GM18505 (cell line): ENCODE results near the gene FOLR1.

ENCODE experiments used
- ATAC-seq: cut with Tn5 transposase; IDR thresholded peaks from one replicate; pipeline ENCODE4 v1.9.1; 2021; ENCODE audit not compliant: unreplicated experiment
- POLR2A ChIP-seq: IDR thresholded peaks from 4 replicates; pipeline ENCODE4 v1.6.1; 2011; ENCODE audit warnings: borderline replicate concordance; ENCODE audit not compliant: insufficient read depth, insufficient read length; ENCODE audit errors: extremely low read depth

FOLR1 gene

DNA sequence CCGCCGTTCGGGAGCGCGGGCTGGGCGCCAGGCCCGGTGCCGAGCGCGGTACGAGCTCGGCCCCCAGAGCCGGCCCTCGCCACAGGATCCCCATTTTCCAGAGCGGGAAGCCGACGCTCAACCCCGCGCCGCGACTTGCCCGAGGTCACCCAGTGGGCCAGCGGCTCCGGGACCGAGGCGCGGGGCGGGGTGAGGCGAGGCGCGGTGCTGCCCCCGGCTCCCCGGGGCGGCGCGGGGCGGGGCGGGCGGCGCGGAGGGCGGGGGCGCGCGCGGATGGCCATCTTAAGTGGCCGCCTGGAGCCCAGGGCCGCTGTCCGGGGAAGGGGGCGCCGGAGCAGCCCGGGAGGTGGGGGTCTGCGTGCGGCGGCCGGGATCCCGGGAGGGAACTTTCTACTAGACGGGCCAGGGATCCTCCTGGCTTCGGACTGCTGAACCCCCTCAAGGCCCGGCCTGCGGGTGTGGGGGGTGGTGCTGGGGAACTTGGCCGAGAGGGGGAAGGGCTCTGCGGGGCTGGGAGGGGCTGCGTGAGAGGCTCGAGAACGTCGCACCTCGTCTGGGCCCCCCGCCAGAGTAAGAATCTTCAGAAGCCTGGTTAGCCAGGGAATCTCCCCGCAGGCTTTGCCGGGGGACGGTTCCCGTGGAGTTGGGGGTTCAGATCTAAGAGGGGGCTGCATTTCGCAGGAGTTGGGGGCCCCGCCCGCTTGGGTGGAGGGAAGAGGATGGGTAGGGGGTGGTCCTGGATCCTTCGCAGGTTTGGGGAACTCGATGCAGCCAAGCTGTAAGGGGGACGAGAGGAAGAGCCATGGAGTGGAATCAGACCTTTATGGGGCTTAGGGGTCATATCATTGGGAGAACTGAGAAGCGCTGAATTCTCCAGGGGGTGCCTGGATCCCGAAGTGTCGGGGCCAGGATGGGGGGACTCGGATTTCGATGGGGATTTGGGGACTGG lies 31.9 kb downstream of the FOLR1 start:
- no peak for TF ChIP-seq POLR2A
- ATAC-seq = peak; percentile 42

DNA sequence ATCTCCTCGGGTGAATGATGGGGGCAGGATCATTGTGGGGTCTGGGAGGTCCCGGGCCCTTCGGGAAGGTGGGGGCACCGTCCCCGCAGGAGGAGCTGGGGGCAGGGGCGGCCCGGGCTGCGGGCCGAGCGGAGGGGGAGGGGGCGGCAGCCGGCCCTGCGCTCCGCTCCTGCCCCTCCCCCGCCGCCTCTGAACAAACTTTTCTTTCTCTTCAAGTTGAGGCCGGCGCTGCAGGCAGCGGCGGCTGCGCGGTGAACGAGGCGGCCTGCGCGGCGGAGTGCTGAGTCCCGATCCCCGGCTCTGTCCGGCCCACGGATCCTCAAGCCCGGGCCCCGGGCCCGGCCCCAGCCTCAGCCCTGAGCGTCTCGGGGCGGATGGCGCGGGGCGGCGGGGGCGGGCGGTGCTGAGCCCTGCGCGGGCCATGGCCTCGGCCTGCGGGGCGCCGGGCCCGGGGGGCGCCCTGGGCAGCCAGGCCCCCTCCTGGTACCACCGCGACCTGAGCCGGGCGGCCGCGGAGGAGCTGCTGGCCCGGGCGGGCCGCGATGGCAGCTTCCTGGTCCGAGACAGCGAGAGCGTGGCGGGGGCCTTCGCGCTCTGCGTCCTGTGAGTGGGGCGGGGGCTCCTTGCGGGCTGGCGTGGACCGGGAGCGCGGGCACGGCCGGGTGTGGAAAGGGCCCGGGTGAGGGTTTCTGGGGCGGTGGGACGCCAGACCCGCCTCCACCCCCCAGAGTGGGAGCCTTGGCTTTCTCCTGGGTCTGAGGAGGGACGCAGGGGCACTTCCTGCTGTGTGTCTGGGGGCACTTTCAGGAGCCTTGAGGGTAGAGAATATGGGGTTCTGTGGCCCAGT lies 32.8 kb downstream of the FOLR1 start, which contains the start of gene INPPL1:
INPPL1 (plus strand) TSS at position 204 of the 847 bp plus-strand sequence; CDS start at position 422, 218 bp downstream.
- no peak for ATAC-seq
- peak; percentile 12 for TF ChIP-seq POLR2A

DNA sequence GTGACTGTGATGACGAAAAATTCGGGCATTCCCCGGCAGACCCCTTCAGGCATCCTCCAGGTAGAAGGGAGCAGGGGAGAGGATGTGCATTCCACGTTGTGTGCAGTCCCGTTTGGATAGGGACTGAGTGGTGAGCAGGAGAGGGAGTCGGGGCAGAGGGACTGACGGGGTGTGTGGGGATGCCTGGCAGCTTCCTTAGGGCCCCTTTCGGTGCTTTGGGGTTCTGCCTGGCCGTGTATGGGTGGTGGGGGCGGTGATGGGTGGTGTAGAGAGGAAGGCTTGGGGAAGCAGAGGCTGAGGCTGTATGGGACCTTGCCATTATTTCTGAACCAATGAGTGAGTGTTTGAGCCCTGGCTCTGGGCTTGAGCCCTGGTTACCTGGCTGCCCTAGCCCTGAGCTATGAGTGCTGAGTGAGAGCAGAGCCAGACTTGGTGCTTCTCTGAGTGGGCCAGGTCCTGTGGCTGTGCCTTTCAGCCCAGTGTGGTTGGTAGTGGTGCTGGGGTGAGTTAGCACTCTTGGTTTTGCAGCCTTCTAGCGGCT lies 33.5 kb downstream of the FOLR1 start:
- TF ChIP-seq POLR2A = no peak
- no peak for ATAC-seq

DNA sequence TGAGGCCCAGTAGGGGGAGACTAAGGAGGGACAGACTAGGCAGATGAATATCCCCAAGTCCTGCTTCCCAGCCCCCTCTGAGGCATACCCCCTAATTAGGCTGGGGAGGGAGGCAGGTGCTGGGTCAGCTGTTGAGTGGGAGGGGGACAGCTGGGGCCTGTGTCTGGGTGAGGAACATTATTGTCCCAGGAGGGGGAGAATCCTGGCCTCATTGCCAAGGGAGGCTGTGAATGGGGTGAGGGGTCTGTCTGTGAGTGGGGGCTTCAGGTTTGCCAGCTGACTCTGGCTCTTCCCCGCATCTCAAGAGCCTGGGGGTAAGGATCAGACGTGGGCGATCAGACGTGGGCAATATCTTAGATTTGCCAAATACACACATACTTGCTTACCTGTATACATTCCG lies 34.8 kb downstream of the FOLR1 start:
- ATAC-seq = no peak
- no peak for TF ChIP-seq POLR2A

DNA sequence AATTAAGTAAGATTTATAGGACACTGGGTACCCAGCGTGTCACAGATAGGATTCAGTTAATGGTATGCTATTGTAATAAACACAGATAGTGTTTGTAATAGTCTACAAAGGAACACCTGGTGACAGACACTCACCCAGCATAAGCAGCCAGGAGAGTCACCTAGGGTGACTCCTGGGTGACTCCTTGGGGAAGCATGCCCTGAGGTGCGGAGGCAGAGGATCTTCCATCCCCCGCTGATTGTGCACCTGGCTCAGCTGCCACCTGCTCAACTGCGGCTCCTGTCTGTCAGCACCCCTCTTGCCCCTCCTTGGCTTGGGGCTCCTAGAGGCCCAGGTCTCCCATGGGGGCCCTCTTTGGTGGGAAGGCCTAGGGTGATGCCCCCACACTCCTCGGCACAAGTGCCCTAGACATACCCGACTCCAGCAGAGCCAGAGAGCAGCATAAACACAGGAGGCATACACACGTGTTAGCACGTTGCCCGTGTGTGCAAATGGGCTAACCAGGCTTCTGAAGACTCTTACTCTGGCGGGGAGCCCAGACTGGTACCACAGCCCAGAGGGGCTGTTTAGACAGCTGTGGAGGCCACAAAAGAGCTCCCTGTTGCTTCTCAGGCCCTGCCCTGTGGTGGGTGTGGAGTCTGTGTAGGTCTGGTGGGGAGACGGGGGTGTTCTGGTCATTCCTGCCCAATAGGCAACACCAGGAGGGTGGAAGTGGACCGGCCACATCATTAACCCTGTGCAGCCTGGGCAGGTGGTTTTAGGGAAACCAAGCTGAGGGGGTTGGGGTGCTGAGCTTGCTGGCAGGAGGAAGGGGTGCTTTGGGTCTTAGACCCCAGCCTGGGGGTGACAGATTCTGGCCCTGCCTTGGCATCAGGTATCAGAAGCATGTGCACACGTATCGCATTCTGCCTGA lies 35.6 kb downstream of the FOLR1 start:
- no peak for ATAC-seq

DNA sequence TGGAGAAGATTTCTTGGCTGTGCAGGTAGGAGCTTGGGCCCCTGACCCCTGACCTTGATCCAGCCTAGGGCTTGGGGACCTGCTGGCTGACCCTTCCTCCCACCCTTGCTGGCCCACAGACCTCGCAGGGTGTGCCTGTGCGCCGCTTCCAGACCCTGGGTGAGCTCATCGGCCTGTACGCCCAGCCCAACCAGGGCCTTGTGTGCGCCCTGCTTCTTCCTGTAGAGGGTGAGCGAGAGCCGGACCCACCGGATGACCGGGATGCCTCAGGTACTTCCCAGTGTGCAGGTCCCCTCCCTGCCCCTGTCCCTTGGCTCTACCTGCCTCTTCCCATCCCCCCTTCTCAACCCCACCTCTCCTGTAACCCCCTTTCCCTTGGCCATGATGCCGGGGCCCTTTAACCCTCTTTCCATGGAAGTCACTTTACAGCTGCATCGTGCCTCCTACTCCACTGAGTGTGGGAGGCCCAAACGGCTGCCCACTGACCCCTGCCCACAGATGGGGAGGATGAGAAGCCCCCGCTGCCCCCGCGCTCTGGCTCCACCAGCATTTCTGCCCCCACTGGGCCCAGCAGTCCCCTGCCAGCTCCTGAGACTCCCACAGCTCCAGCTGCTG lies 36.4 kb downstream of the FOLR1 start:
- no peak for ATAC-seq
- TF ChIP-seq POLR2A = no peak

More for the DNA sequence above, 35.6 kb downstream of the FOLR1 start:
- TF ChIP-seq POLR2A = no peak

DNA sequence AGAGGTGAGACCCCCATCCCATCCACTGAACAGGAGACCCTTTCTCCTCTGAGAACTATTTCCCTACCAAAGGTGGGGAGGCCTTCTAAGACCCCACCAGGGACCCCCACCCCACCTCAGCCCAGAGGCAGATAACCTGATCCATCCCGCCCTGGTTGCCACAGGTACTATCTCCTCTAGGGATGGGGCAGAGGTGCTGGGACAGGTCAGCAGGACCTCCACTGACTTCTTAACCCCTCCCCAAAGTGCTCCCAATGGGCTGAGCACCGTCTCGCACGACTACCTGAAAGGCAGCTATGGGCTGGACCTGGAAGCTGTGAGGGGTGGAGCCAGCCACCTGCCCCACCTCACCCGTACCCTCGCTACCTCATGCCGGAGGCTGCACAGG lies 36.9 kb downstream of the FOLR1 start:
- no peak for ATAC-seq
- no peak for TF ChIP-seq POLR2A

DNA sequence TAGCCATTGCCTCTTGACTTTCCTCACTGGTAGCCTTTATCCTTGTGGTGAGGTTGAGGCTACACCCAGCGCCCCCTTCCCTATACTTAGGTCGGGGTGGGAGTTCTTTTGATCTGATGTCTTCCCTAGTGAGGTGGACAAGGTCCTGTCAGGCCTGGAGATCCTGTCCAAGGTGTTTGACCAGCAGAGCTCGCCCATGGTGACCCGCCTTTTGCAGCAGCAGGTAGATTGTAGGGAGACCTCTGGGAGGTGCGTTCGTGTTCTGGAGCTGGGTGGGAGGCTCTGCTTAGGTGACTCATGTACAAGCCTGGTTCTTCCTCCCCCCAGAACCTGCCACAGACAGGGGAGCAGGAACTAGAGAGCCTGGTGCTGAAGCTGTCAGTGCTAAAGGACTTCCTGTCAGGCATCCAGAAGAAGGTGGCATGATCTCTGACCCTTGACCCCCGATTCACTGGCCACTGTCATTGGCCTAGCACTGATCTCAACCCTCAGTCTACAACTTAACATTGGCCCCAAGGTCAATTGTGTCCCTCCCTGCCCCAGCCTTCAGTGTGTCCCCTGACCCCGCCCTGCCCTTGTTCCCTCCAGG lies 37.5 kb downstream of the FOLR1 start:
- no peak for ATAC-seq
- no peak for TF ChIP-seq POLR2A

DNA sequence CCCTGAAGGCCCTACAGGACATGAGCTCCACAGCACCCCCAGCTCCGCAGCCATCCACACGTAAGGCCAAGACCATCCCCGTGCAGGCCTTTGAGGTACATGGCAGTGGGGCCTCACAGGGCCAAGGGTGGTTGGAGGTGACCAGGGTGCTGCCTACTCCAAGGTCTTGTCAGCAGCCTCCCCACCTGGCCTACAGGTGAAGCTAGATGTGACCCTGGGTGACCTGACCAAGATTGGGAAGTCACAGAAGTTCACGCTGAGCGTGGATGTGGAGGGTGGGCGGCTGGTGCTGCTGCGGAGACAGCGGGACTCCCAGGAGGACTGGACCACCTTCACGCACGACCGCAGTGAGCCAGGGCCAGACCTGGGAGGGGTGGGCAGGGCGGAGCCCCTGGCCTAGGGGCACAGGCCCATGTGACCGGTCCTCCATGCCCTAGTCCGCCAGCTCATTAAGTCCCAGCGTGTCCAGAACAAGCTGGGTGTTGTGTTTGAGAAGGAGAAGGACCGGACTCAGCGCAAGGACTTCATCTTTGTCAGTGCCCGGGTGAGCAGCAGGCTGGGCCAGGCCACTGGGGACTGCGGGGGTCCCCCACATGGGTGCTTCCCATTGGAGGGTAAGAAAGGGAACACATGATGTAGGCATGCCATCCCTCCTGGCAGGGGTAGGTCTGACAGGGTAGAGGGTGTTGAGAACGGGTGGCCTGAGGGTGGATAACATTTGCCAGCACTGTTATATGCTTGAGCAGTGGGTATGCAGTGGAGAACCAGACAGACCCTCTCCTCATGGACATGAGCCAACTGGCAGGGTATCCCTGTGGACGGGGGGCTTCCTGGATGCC lies 38.2 kb downstream of the FOLR1 start:
- ATAC-seq = no peak

DNA sequence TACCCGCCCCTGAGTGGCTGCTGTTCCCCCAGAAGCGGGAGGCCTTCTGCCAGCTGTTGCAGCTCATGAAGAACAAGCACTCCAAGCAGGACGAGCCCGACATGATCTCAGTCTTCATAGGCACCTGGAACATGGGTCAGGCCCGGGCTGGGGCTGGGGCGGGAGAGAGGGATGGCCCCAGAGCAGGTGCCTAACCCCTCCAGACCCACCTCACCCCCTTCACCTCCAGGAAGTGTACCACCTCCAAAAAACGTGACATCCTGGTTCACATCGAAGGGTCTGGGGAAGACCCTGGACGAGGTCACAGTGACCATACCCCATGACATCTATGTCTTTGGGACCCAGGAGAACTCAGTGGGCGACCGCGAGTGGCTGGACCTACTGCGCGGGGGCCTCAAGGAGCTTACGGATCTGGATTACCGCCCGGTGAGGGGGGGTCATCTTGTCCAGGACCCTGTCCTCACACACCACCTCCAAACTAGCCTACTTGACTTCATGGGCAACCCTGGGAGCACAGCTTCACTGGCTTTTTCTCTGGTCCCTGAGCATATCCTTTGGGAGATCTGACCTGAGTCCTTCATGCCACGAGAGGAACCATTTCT lies 38.9 kb downstream of the FOLR1 start:
- TF ChIP-seq POLR2A = no peak

More for the DNA sequence above, 38.2 kb downstream of the FOLR1 start:
- no peak for TF ChIP-seq POLR2A

DNA sequence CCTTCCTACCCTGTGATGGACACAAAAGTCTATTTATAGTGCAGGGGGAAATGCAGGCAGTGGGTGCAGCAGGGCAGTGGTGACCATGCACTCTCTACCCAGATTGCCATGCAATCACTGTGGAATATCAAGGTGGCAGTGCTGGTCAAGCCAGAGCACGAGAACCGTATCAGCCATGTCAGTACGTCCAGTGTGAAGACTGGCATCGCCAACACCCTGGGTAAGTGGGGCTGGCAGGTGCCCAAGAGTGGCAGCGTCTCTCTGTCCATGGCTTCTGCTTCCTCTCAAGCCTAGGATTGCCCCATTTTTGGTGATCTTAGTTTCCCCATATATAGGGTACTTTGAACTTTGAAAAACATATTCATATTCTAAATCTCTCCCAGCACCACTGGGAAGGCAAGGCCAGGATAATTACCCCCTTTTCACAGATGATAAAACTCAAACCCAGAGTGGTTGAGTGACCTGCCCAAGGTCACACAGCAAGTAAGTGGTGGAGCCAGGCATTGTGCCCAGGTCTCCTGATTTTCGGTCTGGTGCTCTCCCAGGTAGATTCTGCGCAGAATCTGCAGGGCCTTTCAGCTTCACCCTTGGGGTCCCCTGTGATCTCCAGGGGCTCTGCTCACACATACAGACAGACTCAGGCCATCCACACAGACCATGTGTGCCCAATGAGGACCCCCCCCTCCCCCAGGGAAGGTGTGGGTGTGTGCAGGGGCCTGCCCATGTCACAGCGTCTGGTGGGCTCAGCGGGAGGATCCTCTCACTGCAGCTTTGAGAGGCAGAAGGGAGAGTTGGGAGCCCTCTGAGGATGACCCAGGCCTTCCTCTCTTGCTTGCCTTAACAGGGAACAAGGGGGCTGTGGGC lies 39.7 kb downstream of the FOLR1 start:
- TF ChIP-seq POLR2A = no peak
- ATAC-seq = no peak

More for the DNA sequence above, 38.9 kb downstream of the FOLR1 start:
- no peak for ATAC-seq
